K562 (cell line): Measurements from ENCODE around the gene AIG1. TPM values are rescaled to one million over a fixed set of nuclear protein-coding genes. Genes with fewer than 3 reads are reported as not detected.

Experiments
- ATAC-seq: fragments of 200-7000 bp; cut with Tn5 transposase; 3 replicates; pipeline ENCODE4 v1.9.1; 2020; ENCODE audit warnings: moderate library complexity
- BruUV-seq: library from RNA; stranded (reverse); fragments of 400-500 nt; replicated peaks from 2 replicates; lab custom pipeline; 2021; lab: Mats Ljungman, UMichigan
- CTCF ChIA-PET: fragments of 300-600 bp; formaldehyde crosslinking; extraction: SDS; loops from one replicate; lab custom pipeline; 2021; ENCODE audit warnings: low intra/inter-chr PET ratio; lab: Yijun Ruan, JAX
- POLR2A ChIA-PET: fragments of 300-600, 350-650 bp; sonication (Branson Sonifier 250); formaldehyde crosslinking; extraction: SDS; loops from one replicate; lab custom pipeline; 2021; ENCODE audit warnings: antibody characterized with exemption, inconsistent platforms; lab: Yijun Ruan, JAX
- DNase-seq, 4 experiments: peaks; one replicate each; pipeline versions ENCODE4 v3.0.0 to v3.0.0-alpha.2; 2011 to 2018; ENCODE audit warnings: low spot score in 3 of 4, mixed read lengths in 3 of 4; ENCODE audit errors: extremely low read depth in 1 of 4
- FAIRE-seq: peaks from 2 replicates; lab custom pipeline; 2011; peaks lifted over from hg19 to GRCh38; lab: Jason Lieb, UNC
- H2AFZ ChIP-seq: 2 replicates; pipeline ENCODE4 v1.6.0; 2011; ENCODE audit warnings: low read depth, low read length, control low read depth, inconsistent platforms
- H3K27ac ChIP-seq: fragments of 200-600 bp; 3 replicates; pipeline ENCODE4 v1.8.0; 2011; ENCODE audit warnings: low read depth, mild to moderate bottlenecking, control low read depth, inconsistent platforms, low read length, moderate library complexity, mixed read lengths; ENCODE audit errors: extremely low read depth
- H3K27me3 ChIP-seq, 2 experiments: fragments of 300-600 bp in 1 of 2; 2 replicates in 1 of 2; 3 replicates in 1 of 2; pipeline versions ENCODE4 v1.6.0 to v1.8.0; 2011; ENCODE audit warnings: inconsistent platforms in 2 of 2, low read length in 2 of 2, mild to moderate bottlenecking in 1 of 2, mixed read lengths in 1 of 2, moderate library complexity in 1 of 2; ENCODE audit not compliant: control insufficient read depth in 2 of 2, insufficient read depth in 2 of 2
- H3K36me3 ChIP-seq: fragments of 300-600 bp; 3 replicates; pipeline ENCODE4 v1.8.0; 2011; ENCODE audit warnings: mild to moderate bottlenecking, low read length, inconsistent platforms; ENCODE audit not compliant: control insufficient read depth, insufficient read depth
- H3K4me1 ChIP-seq, 2 experiments: fragments of 200-600 bp in 1 of 2; replicated peaks in 1 of 2; 2 replicates in 1 of 2; 3 replicates in 1 of 2; pipeline versions ENCODE4 v1.5.1 to v1.8.0; 2011; ENCODE audit warnings: inconsistent platforms in 2 of 2, low read length in 2 of 2, mild to moderate bottlenecking in 1 of 2, mixed read lengths in 1 of 2, moderate library complexity in 1 of 2; ENCODE audit not compliant: control insufficient read depth in 2 of 2, insufficient read depth in 2 of 2
- H3K4me2 ChIP-seq: 2 replicates; pipeline ENCODE4 v1.6.1; 2011; ENCODE audit warnings: low read length, control low read depth, inconsistent platforms, mixed read lengths; ENCODE audit not compliant: insufficient read depth
- H3K4me3 ChIP-seq: fragments of 200-600 bp; sonication (generic), shearing (Covaris generic); 2 replicates; pipeline ENCODE4 v1.5.1; 2016; ENCODE audit warnings: control low read depth, inconsistent platforms
- H3K79me2 ChIP-seq: fragments of 200-600 bp; 3 replicates; pipeline ENCODE4 v1.8.0; 2011; ENCODE audit warnings: low read length, inconsistent platforms; ENCODE audit not compliant: control insufficient read depth, insufficient read depth
- H3K9ac ChIP-seq, 2 experiments: 2 replicates each; pipeline versions ENCODE4 v1.6.0 to v1.6.1; 2011; ENCODE audit warnings: low read depth in 2 of 2, low read length in 2 of 2, control low read depth in 1 of 2, inconsistent platforms in 1 of 2, mild to moderate bottlenecking in 1 of 2, mixed read lengths in 1 of 2; ENCODE audit not compliant: insufficient read depth in 1 of 2
- H3K9me1 ChIP-seq: one replicate; pipeline ENCODE4 v1.6.0; 2011; ENCODE audit warnings: inconsistent platforms, mild to moderate bottlenecking, low read length, moderate library complexity; ENCODE audit not compliant: control insufficient read depth, insufficient read depth
- H3K9me3 ChIP-seq: replicated peaks from 2 replicates; pipeline ENCODE4 v1.5.1; 2011; ENCODE audit warnings: low read depth, low read length, inconsistent platforms; ENCODE audit not compliant: control insufficient read depth, insufficient read depth
- H4K20me1 ChIP-seq: replicated peaks from 2 replicates; pipeline ENCODE4 v1.6.1; 2011; ENCODE audit warnings: low read length, inconsistent platforms, mixed read lengths; ENCODE audit not compliant: control insufficient read depth, insufficient read depth
- E2F8 ChIP-seq: fragments of 450-650 bp; IDR thresholded peaks from 2 replicates; pipeline ENCODE4 v1.7.1; 2018; ENCODE audit warnings: mild to moderate bottlenecking, low read depth; ENCODE audit not compliant: partially characterized antibody
- PHB2 ChIP-seq: fragments of 450-650 bp; IDR thresholded peaks from 2 replicates; pipeline ENCODE4 v1.6.1; 2017; ENCODE audit warnings: low read depth
- ZNF3 ChIP-seq: fragments of 250-450 bp; sonication (Bioruptor Pico); IDR thresholded peaks from 2 replicates; pipeline ENCODE4 v1.5.0; 2021; ENCODE audit warnings: mild to moderate bottlenecking, moderate library complexity
- WGBS: fragments of 100-300 bp; shearing (Covaris generic); methylation state at CpG from one replicate; pipeline ENCODE4 v1.1.6; 2016; ENCODE audit warnings: low coverage, mixed read lengths; ENCODE audit not compliant: insufficient coverage; ENCODE audit errors: missing lambda C conversion rate; 5-methylcytosine and 5-hydroxymethylcytosine counted together
- in situ Hi-C: fragments of 300-500 bp; cut with MboI; formaldehyde crosslinking; loops from 4 replicates; pipeline ENCODE4 v1.15.0; 2018; ENCODE audit warnings: inconsistent platforms, mixed read lengths
- intact Hi-C: fragments of 100-400 bp; cut with micrococcal nuclease; formaldehyde crosslinking; loops from 2 replicates; pipeline ENCODE4 v1.14.2; 2022
- polyA plus RNA-seq, 8 experiments: library from polyadenylated mRNA; depleted of rRNA in 4 of 8; stranded (reverse) in 5 of 8; unstranded in 3 of 8; fragments of >200 nt; fragmentation: Nextera tagmentation in 2 of 8; fragmentation: Illumina TruSeq in 1 of 8; extraction: Ambion mirVana in 2 of 8; extraction: Trizol in 1 of 8; gene quantifications; 2 replicates each; pipeline versions ENCODE4 v1.2.1 to v1.2.3, GENCODE V29; 2011 to 2014; ENCODE audit warnings: inconsistent platforms in 1 of 8, missing spikeins in 1 of 8
- total RNA-seq, 7 experiments: library from RNA; depleted of rRNA in 6 of 7; stranded (reverse); fragments of >200 nt in 6 of 7; fragmentation: Illumina TruSeq in 2 of 7; extraction: Trizol in 2 of 7; gene quantifications; 2 replicates each; pipeline versions ENCODE4 v1.2.1 to v1.2.3, GENCODE V29; 2011 to 2021; ENCODE audit warnings: low replicate concordance in 1 of 7

AIG1 gene
- total and polyA plus RNA-seq, 9 of the 15 experiments (the other 6 are each of a cell fraction or from before 2014, with no cell fraction given) = 74.8 to 333 (median 127) TPM

- FAIRE-seq (no peak), ATAC-seq (no peak), DNase-seq (no peak)
- WGBS = 94% methylated on average over 1 of the region's 1 CpG
- intact Hi-C loops = no loop called here
- ChIA-PET POLR2A (no interaction called here), CTCF (no interaction called here)
- Histone ChIP-seq H3K9me1 (no peaks in the 10 kb centered on the region), H3K9ac (no peak overlapping the region), H3K9me3 (0 out of 2 replicates have a peak, but pooled peaks cover 4% of the 10 kb centered on the region), H3K4me2 (no peak overlapping the region), H2AFZ (no peak overlapping the region), H4K20me1 (no peaks in the 10 kb centered on the region), H3K4me1 (no peaks in the 10 kb centered on the region; a peak in 1 of 5 replicates), H3K27me3 (no peaks in the 10 kb centered on the region), H3K79me2 (no peaks in the 10 kb centered on the region), H3K27ac (no peak overlapping the region), H3K4me3 (no peak overlapping the region), H3K36me3 (peaks cover 39% of the 10 kb centered on the region; the same call in 2 of the 3 replicates)
- in situ Hi-C loops = no loop called here
- BruUV-seq = no TSS peak
- no peak for TF ChIP-seq E2F8
- TF ChIP-seq PHB2 = no peak
- TF ChIP-seq ZNF3 (CRISPR knock-in tag) = no peak
These were observed 183.1 kb downstream of the AIG1 start for GRCh38 chr6:143243786-143244185.
